ENCODE data around the gene NXNL1. TPM values are rescaled to one million over a fixed set of nuclear protein-coding genes. Genes with fewer than 3 reads are reported as not detected.

The NXNL1 gene
- total RNA-seq, 2 experiments from 2014 or later: not detected

DNA sequence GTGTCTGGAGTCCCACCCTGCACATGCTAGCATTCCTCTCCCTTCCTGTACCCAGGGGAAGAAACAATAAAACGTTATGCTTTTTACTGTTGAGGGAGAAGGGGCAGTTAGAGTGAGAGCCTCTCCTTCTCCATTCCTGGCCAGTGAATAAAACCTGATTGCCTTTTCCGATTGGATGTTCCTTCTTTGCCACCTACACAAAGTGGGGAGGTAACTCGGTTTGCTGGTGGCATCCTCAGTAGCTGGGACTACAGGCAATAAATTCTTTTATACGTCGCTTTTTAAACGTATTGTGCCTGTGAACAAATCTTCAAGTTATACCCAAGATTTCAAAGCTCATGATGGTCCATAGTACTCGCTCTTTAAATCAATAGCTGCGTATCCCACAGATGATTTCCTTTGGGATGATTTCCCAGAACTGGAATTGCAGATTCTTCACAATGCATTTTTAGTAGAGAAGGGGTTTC, 41.5 kb downstream of the NXNL1 start:
- ChIA-PET POLR2A (interaction anchor here (0.7 to 1.9 kb wide), 21 partner anchors 13 to 440 kb away, joined by 3 to 26 read pairs (median 5); partner anchors contain the start of genes ANO8, BABAM1, BST2 and DDA1), CTCF (interaction anchor here (0.6 to 2.8 kb wide), 5 partner anchors 14 to 77 kb away, joined by 3 to 8 read pairs (median 8); partner anchors contain the start of gene BST2)
- H3K27me3 Mint-ChIP-seq: no peaks in the 10 kb centered on the region
- H3K27me3 ChIP-seq (ENCODE audit: control insufficient read depth in 1 of 2, insufficient read depth in 2 of 2, low read length in 2 of 2): no peaks in the 10 kb centered on the region
- peak overlapping the region; percentile 84 for H3K4me3 ChIP-seq (ENCODE audit: low read length)
- peaks cover 30% of the 10 kb centered on the region for H3K36me3 ChIP-seq (ENCODE audit: insufficient read depth, low read length)
- peaks cover 23% of the 10 kb centered on the region for H3K36me3 Mint-ChIP-seq (ENCODE audit: low read depth)
- peak overlapping the region; percentile 80 for H3K27ac Mint-ChIP-seq
- H3K9me3 Mint-ChIP-seq: no peaks in the 10 kb centered on the region
- ATAC-seq (ENCODE audit: poor library complexity) (no peak), DNase-seq (peak in 1 of 14 experiments; percentile 7)
- intact Hi-C loops (cut with DNase I, micrococcal nuclease): loop anchor here in 1 of 2 experiments (1.0 kb wide), 1 partner anchor 82 kb away; the partner anchor contains the start of gene GTPBP3
- H3K4me1 Mint-ChIP-seq (ENCODE audit: low read depth): peaks cover 19% of the 10 kb centered on the region
- H3K4me1 ChIP-seq (ENCODE audit: insufficient read depth, low read length): peaks cover 18% of the 10 kb centered on the region
- TF ChIP-seq CTCF (IDR thresholded peaks at IDR 0.05): no peak
- H3K4me3 Mint-ChIP-seq: peak overlapping the region; percentile 94
- no peaks in the 10 kb centered on the region for H3K9me3 ChIP-seq (ENCODE audit: control insufficient read depth in 1 of 2, insufficient read depth in 1 of 2, low read length in 2 of 2)
- peak overlapping the region in 1 of 2 donors; percentile 32 for H3K27ac ChIP-seq (ENCODE audit: low read depth in 1 of 2, low read length in 2 of 2)

DNA sequence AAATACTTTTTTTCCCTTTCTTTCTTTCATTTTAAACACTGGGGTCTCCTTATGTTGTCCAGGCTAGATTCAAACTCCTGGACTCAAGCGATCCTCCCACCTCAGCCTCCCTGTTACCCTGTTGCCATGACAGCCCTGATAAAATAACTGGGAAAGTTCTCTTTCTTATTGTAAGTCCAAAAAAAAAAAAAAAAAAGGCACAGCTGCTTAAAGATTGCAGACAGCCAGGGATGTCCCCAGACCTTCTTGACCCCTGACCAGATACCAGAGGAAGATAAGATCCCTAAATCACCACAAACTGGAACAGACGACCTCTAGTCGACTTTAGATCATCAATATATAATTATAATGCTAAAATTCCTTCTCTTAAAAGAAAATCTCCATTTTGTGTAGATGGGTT, 42.0 kb downstream of the NXNL1 start:
- no peak overlapping the region for H3K27ac ChIP-seq (ENCODE audit: low read depth in 1 of 2, low read length in 2 of 2)
- H3K4me1 ChIP-seq (ENCODE audit: insufficient read depth, low read length): peaks cover 18% of the 10 kb centered on the region
- Mint-ChIP-seq H3K36me3 (ENCODE audit: low read depth) (peaks cover 23% of the 10 kb centered on the region), H3K27ac (peak overlapping the region; percentile 80), H3K4me3 (peak overlapping the region; percentile 94), H3K9me3 (no peaks in the 10 kb centered on the region), H3K4me1 (ENCODE audit: low read depth) (peaks cover 19% of the 10 kb centered on the region), H3K27me3 (no peaks in the 10 kb centered on the region)
- DNase-seq: no peak
- ChIA-PET CTCF (interaction anchor here (1.4 to 2.8 kb wide), 3 partner anchors 27 to 48 kb away, joined by 3 to 8 read pairs (median 8); no protein-coding TSS in a partner anchor), POLR2A (interaction anchor here (0.7 to 1.9 kb wide), 7 partner anchors 13 to 301 kb away, joined by 3 to 26 read pairs (median 5); partner anchors contain the start of genes BST2, GTPBP3 and MAP1S)
- ATAC-seq (ENCODE audit: poor library complexity): no peak
- no peaks in the 10 kb centered on the region for H3K27me3 ChIP-seq (ENCODE audit: control insufficient read depth in 1 of 2, insufficient read depth in 2 of 2, low read length in 2 of 2)
- no peak for TF ChIP-seq CTCF (IDR thresholded peaks at IDR 0.05)
- no peak overlapping the region for H3K4me3 ChIP-seq (ENCODE audit: low read length)
- H3K9me3 ChIP-seq (ENCODE audit: control insufficient read depth in 1 of 2, insufficient read depth in 1 of 2, low read length in 2 of 2): no peaks in the 10 kb centered on the region
- intact Hi-C loops (cut with DNase I, micrococcal nuclease): loop anchor here in 1 of 2 experiments (1.0 kb wide), 1 partner anchor 81 kb away; the partner anchor contains the start of gene GTPBP3
- peaks cover 31% of the 10 kb centered on the region for H3K36me3 ChIP-seq (ENCODE audit: insufficient read depth, low read length)

DNA sequence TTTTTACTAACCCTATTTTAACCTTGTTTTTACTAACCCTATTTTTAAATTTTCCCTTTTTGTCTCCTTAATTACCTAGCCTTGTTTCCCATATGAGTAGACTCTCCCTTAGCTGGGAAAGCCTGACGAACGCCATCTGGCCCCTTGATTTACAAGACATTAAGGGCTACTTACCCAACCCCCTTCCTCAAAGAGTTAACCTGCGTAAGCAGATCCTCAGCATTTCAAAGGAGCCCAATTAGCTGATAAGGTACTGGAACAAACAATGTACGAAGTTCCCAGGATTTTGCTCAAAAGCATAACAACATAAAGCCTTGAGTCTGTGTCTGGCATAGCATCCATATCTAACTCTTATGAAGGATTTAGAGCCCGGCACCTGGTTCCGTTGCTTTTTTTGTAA, 45.6 kb downstream of the NXNL1 start:
- POLR2A ChIA-PET: interaction anchor here (1.3 kb wide), 1 partner anchor 9 kb away, joined by 4 read pairs; no protein-coding TSS in a partner anchor
- no peaks in the 10 kb centered on the region for H3K27me3 Mint-ChIP-seq
- no peak overlapping the region for H3K27ac Mint-ChIP-seq
- peaks cover 9% of the 10 kb centered on the region for H3K4me1 Mint-ChIP-seq (ENCODE audit: low read depth)
- Histone ChIP-seq H3K27ac (ENCODE audit: low read depth in 1 of 2, low read length in 2 of 2) (no peak overlapping the region), H3K9me3 (ENCODE audit: control insufficient read depth in 1 of 2, insufficient read depth in 1 of 2, low read length in 2 of 2) (no peaks in the 10 kb centered on the region), H3K4me1 (ENCODE audit: insufficient read depth, low read length) (peaks cover 10% of the 10 kb centered on the region), H3K27me3 (ENCODE audit: control insufficient read depth in 1 of 2, insufficient read depth in 2 of 2, low read length in 2 of 2) (no peaks in the 10 kb centered on the region), H3K36me3 (ENCODE audit: insufficient read depth, low read length) (peaks cover 43% of the 10 kb centered on the region), H3K4me3 (ENCODE audit: low read length) (no peak overlapping the region)
- no peak overlapping the region for H3K4me3 Mint-ChIP-seq
- TF ChIP-seq CTCF (IDR thresholded peaks at IDR 0.05): no peak
- DNase-seq (no peak), ATAC-seq (ENCODE audit: poor library complexity) (no peak)
- no peaks in the 10 kb centered on the region for H3K9me3 Mint-ChIP-seq
- intact Hi-C loops (cut with DNase I, micrococcal nuclease): no loop called here
- CTCF ChIA-PET: no interaction called here
- H3K36me3 Mint-ChIP-seq (ENCODE audit: low read depth): peaks cover 30% of the 10 kb centered on the region
